ENCODE data around the gene GBE1.

GBE1 gene

GRCh38 chr3:81621277-81621676, 140.2 kb downstream of the GBE1 start:
- Histone ChIP-seq H3K27me3 (ENCODE audit: insufficient read depth, low read length) (no peaks in the 10 kb centered on the region), H2AFZ (ENCODE audit: low read depth, low read length) (no peak overlapping the region), H3K4me3 (ENCODE audit: low read length) (no peak overlapping the region), H3K36me3 (ENCODE audit: insufficient read depth, low read length) (no peaks in the 10 kb centered on the region), H3K4me1 (ENCODE audit: insufficient read depth, low read length) (peaks cover 3% of the 10 kb centered on the region), H3K9me3 (ENCODE audit: low read length) (no peaks in the 10 kb centered on the region)

GRCh38 chr3:81620849-81621248, 140.6 kb downstream of the GBE1 start:
- H3K36me3 ChIP-seq (ENCODE audit: insufficient read depth, low read length): no peaks in the 10 kb centered on the region
- H3K4me1 ChIP-seq (ENCODE audit: insufficient read depth, low read length): peaks cover 3% of the 10 kb centered on the region
- no peaks in the 10 kb centered on the region for H3K27me3 ChIP-seq (ENCODE audit: insufficient read depth, low read length)
- H3K9me3 ChIP-seq (ENCODE audit: low read length): no peaks in the 10 kb centered on the region
- no peak overlapping the region for H3K4me3 ChIP-seq (ENCODE audit: low read length)
- no peak overlapping the region for H2AFZ ChIP-seq (ENCODE audit: low read depth, low read length)

- H3K4me3 ChIP-seq (ENCODE audit: low read length): no peak overlapping the region
- no peaks in the 10 kb centered on the region for H3K4me1 ChIP-seq (ENCODE audit: insufficient read depth, low read length)
- no peak overlapping the region for H2AFZ ChIP-seq (ENCODE audit: low read depth, low read length)
- no peaks in the 10 kb centered on the region for H3K27me3 ChIP-seq (ENCODE audit: insufficient read depth, low read length)
- H3K36me3 ChIP-seq (ENCODE audit: insufficient read depth, low read length): no peaks in the 10 kb centered on the region
- no peaks in the 10 kb centered on the region for H3K9me3 ChIP-seq (ENCODE audit: low read length)
These were observed 148.7 kb downstream of the GBE1 start for GRCh38 chr3:81612768-81613167.

- no peaks in the 10 kb centered on the region for H3K4me1 ChIP-seq (ENCODE audit: insufficient read depth, low read length)
- H2AFZ ChIP-seq (ENCODE audit: low read depth, low read length): no peak overlapping the region
- H3K27me3 ChIP-seq (ENCODE audit: insufficient read depth, low read length): no peaks in the 10 kb centered on the region
- no peaks in the 10 kb centered on the region for H3K36me3 ChIP-seq (ENCODE audit: insufficient read depth, low read length)
- H3K4me3 ChIP-seq (ENCODE audit: low read length): no peak overlapping the region
- H3K9me3 ChIP-seq (ENCODE audit: low read length): no peaks in the 10 kb centered on the region
These were observed 158.7 kb downstream of the GBE1 start for GRCh38 chr3:81602781-81603180.

GRCh38 chr3:81601707-81602305, 159.6 kb downstream of the GBE1 start:
- no peaks in the 10 kb centered on the region for H3K9me3 ChIP-seq (ENCODE audit: low read length)
- H3K27me3 ChIP-seq (ENCODE audit: insufficient read depth, low read length): no peaks in the 10 kb centered on the region
- no peaks in the 10 kb centered on the region for H3K4me1 ChIP-seq (ENCODE audit: insufficient read depth, low read length)
- H2AFZ ChIP-seq (ENCODE audit: low read depth, low read length): no peak overlapping the region
- H3K36me3 ChIP-seq (ENCODE audit: insufficient read depth, low read length): no peaks in the 10 kb centered on the region
- H3K4me3 ChIP-seq (ENCODE audit: low read length): no peak overlapping the region

- no peaks in the 10 kb centered on the region for H3K4me1 ChIP-seq (ENCODE audit: insufficient read depth, low read length)
- no peak overlapping the region for H2AFZ ChIP-seq (ENCODE audit: low read depth, low read length)
- H3K36me3 ChIP-seq (ENCODE audit: insufficient read depth, low read length): no peaks in the 10 kb centered on the region
- no peaks in the 10 kb centered on the region for H3K9me3 ChIP-seq (ENCODE audit: low read length)
- H3K27me3 ChIP-seq (ENCODE audit: insufficient read depth, low read length): no peaks in the 10 kb centered on the region
- H3K4me3 ChIP-seq (ENCODE audit: low read length): no peak overlapping the region
These were observed 169.3 kb downstream of the GBE1 start for GRCh38 chr3:81592101-81592500.

- no peak overlapping the region for H2AFZ ChIP-seq (ENCODE audit: low read depth, low read length)
- H3K4me1 ChIP-seq (ENCODE audit: insufficient read depth, low read length): peaks cover 2% of the 10 kb centered on the region
- no peaks in the 10 kb centered on the region for H3K9me3 ChIP-seq (ENCODE audit: low read length)
- H3K4me3 ChIP-seq (ENCODE audit: low read length): no peak overlapping the region
- no peaks in the 10 kb centered on the region for H3K36me3 ChIP-seq (ENCODE audit: insufficient read depth, low read length)
- no peaks in the 10 kb centered on the region for H3K27me3 ChIP-seq (ENCODE audit: insufficient read depth, low read length)
These were observed 175.5 kb downstream of the GBE1 start for GRCh38 chr3:81585937-81586336.

- H2AFZ ChIP-seq (ENCODE audit: low read depth, low read length): no peak overlapping the region
- no peaks in the 10 kb centered on the region for H3K27me3 ChIP-seq (ENCODE audit: insufficient read depth, low read length)
- H3K9me3 ChIP-seq (ENCODE audit: low read length): no peaks in the 10 kb centered on the region
- H3K4me1 ChIP-seq (ENCODE audit: insufficient read depth, low read length): peaks cover 8% of the 10 kb centered on the region
- H3K36me3 ChIP-seq (ENCODE audit: insufficient read depth, low read length): no peaks in the 10 kb centered on the region
- H3K4me3 ChIP-seq (ENCODE audit: low read length): no peak overlapping the region
These were observed 176.4 kb downstream of the GBE1 start for GRCh38 chr3:81585056-81585455.

- no peak overlapping the region for H2AFZ ChIP-seq (ENCODE audit: low read depth, low read length)
- no peak overlapping the region for H3K4me3 ChIP-seq (ENCODE audit: low read length)
- no peaks in the 10 kb centered on the region for H3K9me3 ChIP-seq (ENCODE audit: low read length)
- no peaks in the 10 kb centered on the region for H3K27me3 ChIP-seq (ENCODE audit: insufficient read depth, low read length)
- no peaks in the 10 kb centered on the region for H3K36me3 ChIP-seq (ENCODE audit: insufficient read depth, low read length)
- peaks cover 13% of the 10 kb centered on the region for H3K4me1 ChIP-seq (ENCODE audit: insufficient read depth, low read length)
These were observed 179.4 kb downstream of the GBE1 start for GRCh38 chr3:81581966-81582599.

- H3K27me3 ChIP-seq (ENCODE audit: insufficient read depth, low read length): no peaks in the 10 kb centered on the region
- peaks cover 13% of the 10 kb centered on the region for H3K4me1 ChIP-seq (ENCODE audit: insufficient read depth, low read length)
- H3K4me3 ChIP-seq (ENCODE audit: low read length): no peak overlapping the region
- no peaks in the 10 kb centered on the region for H3K9me3 ChIP-seq (ENCODE audit: low read length)
- H2AFZ ChIP-seq (ENCODE audit: low read depth, low read length): peak overlapping the region; percentile 12
- H3K36me3 ChIP-seq (ENCODE audit: insufficient read depth, low read length): no peaks in the 10 kb centered on the region
These were observed 181.1 kb downstream of the GBE1 start for GRCh38 chr3:81580355-81580754.

GRCh38 chr3:81579744-81580143, 181.7 kb downstream of the GBE1 start:
- Histone ChIP-seq H2AFZ (ENCODE audit: low read depth, low read length) (no peak overlapping the region), H3K4me3 (ENCODE audit: low read length) (no peak overlapping the region), H3K9me3 (ENCODE audit: low read length) (no peaks in the 10 kb centered on the region), H3K4me1 (ENCODE audit: insufficient read depth, low read length) (peaks cover 13% of the 10 kb centered on the region), H3K36me3 (ENCODE audit: insufficient read depth, low read length) (no peaks in the 10 kb centered on the region), H3K27me3 (ENCODE audit: insufficient read depth, low read length) (no peaks in the 10 kb centered on the region)

- H2AFZ ChIP-seq (ENCODE audit: low read depth, low read length): no peak overlapping the region
These were observed 189.2 kb downstream of the GBE1 start for GRCh38 chr3:81572201-81572756.

GRCh38 chr3:81568378-81568777, 193.1 kb downstream of the GBE1 start:
- Histone ChIP-seq H3K27me3 (ENCODE audit: insufficient read depth, low read length) (no peaks in the 10 kb centered on the region), H3K4me3 (ENCODE audit: low read length) (no peak overlapping the region), H3K4me1 (ENCODE audit: insufficient read depth, low read length) (no peaks in the 10 kb centered on the region), H2AFZ (ENCODE audit: low read depth, low read length) (no peak overlapping the region), H3K9me3 (ENCODE audit: low read length) (no peaks in the 10 kb centered on the region), H3K36me3 (ENCODE audit: insufficient read depth, low read length) (no peaks in the 10 kb centered on the region)

More at GRCh38 chr3:81572201-81572756, 189.2 kb downstream of the GBE1 start:
- no peaks in the 10 kb centered on the region for H3K4me1 ChIP-seq (ENCODE audit: insufficient read depth, low read length)
- H3K4me3 ChIP-seq (ENCODE audit: low read length): no peak overlapping the region
- H3K27me3 ChIP-seq (ENCODE audit: insufficient read depth, low read length): no peaks in the 10 kb centered on the region
- H3K9me3 ChIP-seq (ENCODE audit: low read length): no peaks in the 10 kb centered on the region
- no peaks in the 10 kb centered on the region for H3K36me3 ChIP-seq (ENCODE audit: insufficient read depth, low read length)
